ENCODE measurements around the gene GRID1.

DNA sequence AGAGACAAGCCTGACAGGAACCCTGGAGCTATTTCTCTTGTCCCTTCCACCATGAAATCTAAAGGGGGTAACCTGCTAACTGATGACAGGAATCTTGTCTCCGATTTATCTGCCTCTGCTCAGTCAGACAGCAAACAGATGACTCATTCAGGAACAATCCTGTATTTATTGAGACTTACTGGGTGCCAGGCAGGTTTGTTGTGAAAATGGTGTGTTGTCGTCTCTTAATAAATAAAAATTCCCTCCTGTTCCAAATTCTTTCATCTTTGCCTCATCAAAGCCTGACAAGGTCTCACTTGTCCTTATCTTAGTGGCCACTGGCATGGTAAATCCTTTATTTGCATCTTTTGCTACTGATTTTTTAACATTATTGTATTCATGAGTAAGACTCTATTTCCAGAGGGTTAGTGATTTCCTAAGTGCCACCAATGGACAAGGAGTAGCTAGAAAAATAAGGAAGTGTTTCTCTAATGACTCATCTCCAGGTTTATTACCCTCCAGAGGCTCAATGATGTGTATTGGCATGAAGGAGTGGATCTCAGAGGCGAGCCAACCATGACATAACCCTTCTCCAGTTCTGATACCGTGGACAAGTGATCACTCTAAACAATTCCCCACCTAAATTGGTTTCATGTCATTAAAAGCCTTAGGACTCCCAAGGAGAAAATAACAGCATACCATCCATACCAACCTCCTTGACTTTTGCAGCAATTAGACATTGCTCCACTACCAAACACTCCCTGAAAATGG lies 724.0 kb downstream of the GRID1 start:
- TF ChIP-seq POLR2AphosphoS5 (IDR thresholded peaks at IDR 0.05) = no peak
- no peak for TF ChIP-seq POLR2A (IDR thresholded peaks at IDR 0.05)
